Hypothalamus (tissue), 51 donors: Measurements from ENCODE around the gene LRP1B.

Experiments
- DNase-seq, 51 donors: peaks; one replicate each; lab custom pipeline; 2025; lab: John Stamatoyannopoulos, UW

The LRP1B gene

GRCh38 chr2:141959941-141960340, 170.9 kb downstream of the LRP1B start:
- DNase-seq, result no peak

GRCh38 chr2:141959016-141959415, 171.8 kb downstream of the LRP1B start:
- no peak for DNase-seq

GRCh38 chr2:141957827-141958450, 172.9 kb downstream of the LRP1B start:
- DNase-seq, result peak in 5 of 51 donors; percentile 11 to 69 (median 15)

GRCh38 chr2:141957321-141957720, 173.5 kb downstream of the LRP1B start:
- no peak for DNase-seq

- no peak for DNase-seq
Observed at GRCh38 chr2:141947396-141948114, 183.3 kb downstream of the LRP1B start.

- no peak for DNase-seq
Observed at GRCh38 chr2:141946016-141946415, 184.8 kb downstream of the LRP1B start.

- DNase-seq, result no peak
Observed at GRCh38 chr2:141943918-141944317, 186.9 kb downstream of the LRP1B start.

- DNase-seq, result peak in 1 of 51 donors; percentile 20
Observed at GRCh38 chr2:141942006-141942789, 188.6 kb downstream of the LRP1B start.

GRCh38 chr2:141941210-141941714, 189.6 kb downstream of the LRP1B start:
- DNase-seq, result peak in 1 of 51 donors; percentile 34

- no peak for DNase-seq
Observed at GRCh38 chr2:141940709-141941108, 190.1 kb downstream of the LRP1B start.

- DNase-seq, result no peak
Observed at GRCh38 chr2:141933226-141933625, 197.6 kb downstream of the LRP1B start.

GRCh38 chr2:141932261-141932660, 198.6 kb downstream of the LRP1B start:
- no peak for DNase-seq

- DNase-seq, result no peak
Observed at GRCh38 chr2:141931797-141932196, 199.0 kb downstream of the LRP1B start.

GRCh38 chr2:141930803-141931202, 200.0 kb downstream of the LRP1B start:
- DNase-seq, result no peak

GRCh38 chr2:141929331-141930252, 201.2 kb downstream of the LRP1B start:
- DNase-seq, result no peak

- no peak for DNase-seq
Observed at GRCh38 chr2:141928476-141928875, 202.3 kb downstream of the LRP1B start.

- no peak for DNase-seq
Observed at GRCh38 chr2:141927536-141927935, 203.3 kb downstream of the LRP1B start.

- no peak for DNase-seq
Observed at GRCh38 chr2:141925511-141925910, 205.3 kb downstream of the LRP1B start.

GRCh38 chr2:141923657-141924056, 207.2 kb downstream of the LRP1B start:
- no peak for DNase-seq

GRCh38 chr2:141911485-141912066, 219.2 kb downstream of the LRP1B start:
- DNase-seq, result peak in 4 of 51 donors; percentile 1 to 30 (median 10)
